Measurements from ENCODE around the gene PEX16.

PEX16 gene

GRCh38 chr11:45896422-45896984, 21.2 kb downstream of the PEX16 start:
- peak overlapping the region; percentile 62 for H3K27ac ChIP-seq

GRCh38 chr11:45895553-45896259, 22.0 kb downstream of the PEX16 start:
- no peaks in the 10 kb centered on the region for H3K9me3 ChIP-seq (ENCODE audit: control insufficient read depth, low read length)
- no peaks in the 10 kb centered on the region for H3K36me3 ChIP-seq (ENCODE audit: control insufficient read depth, insufficient read depth, low read length)
- no peak overlapping the region for H3K4me3 ChIP-seq (ENCODE audit: low read depth, low read length)
- no peaks in the 10 kb centered on the region for H3K27me3 ChIP-seq (ENCODE audit: control insufficient read depth, insufficient read depth, low read length)
- peaks cover 27% of the 10 kb centered on the region for H3K4me1 ChIP-seq
- no peak overlapping the region for H3K9ac ChIP-seq
- H3K79me2 ChIP-seq, result peaks cover 5% of the 10 kb centered on the region
- TF ChIP-seq CTCF (IDR thresholded peaks at IDR 0.05), result no peak
- H3K4me2 ChIP-seq (ENCODE audit: low read length), result no peak overlapping the region
- H3K27ac ChIP-seq, result peak overlapping the region; percentile 62
- H2AFZ ChIP-seq, result no peak overlapping the region

More at GRCh38 chr11:45896422-45896984, 21.2 kb downstream of the PEX16 start:
- no peak for TF ChIP-seq CTCF (IDR thresholded peaks at IDR 0.05)
- Histone ChIP-seq H3K4me3 (ENCODE audit: low read depth, low read length) (no peak overlapping the region), H3K9me3 (ENCODE audit: control insufficient read depth, low read length) (no peaks in the 10 kb centered on the region), H3K4me1 (peaks cover 27% of the 10 kb centered on the region), H2AFZ (no peak overlapping the region), H3K4me2 (ENCODE audit: low read length) (no peak overlapping the region), H3K27me3 (ENCODE audit: control insufficient read depth, insufficient read depth, low read length) (no peaks in the 10 kb centered on the region), H3K36me3 (ENCODE audit: control insufficient read depth, insufficient read depth, low read length) (no peaks in the 10 kb centered on the region), H3K9ac (no peak overlapping the region), H3K79me2 (peaks cover 5% of the 10 kb centered on the region)

GRCh38 chr11:45894555-45895247, 23.0 kb downstream of the PEX16 start:
- no peak for TF ChIP-seq CTCF (IDR thresholded peaks at IDR 0.05)
- Histone ChIP-seq H3K4me2 (ENCODE audit: low read length) (no peak overlapping the region), H3K27ac (no peak overlapping the region), H3K9ac (no peak overlapping the region), H3K9me3 (ENCODE audit: control insufficient read depth, low read length) (no peaks in the 10 kb centered on the region), H3K36me3 (ENCODE audit: control insufficient read depth, insufficient read depth, low read length) (no peaks in the 10 kb centered on the region), H3K79me2 (peaks cover 5% of the 10 kb centered on the region), H3K4me1 (peaks cover 27% of the 10 kb centered on the region), H3K27me3 (ENCODE audit: control insufficient read depth, insufficient read depth, low read length) (no peaks in the 10 kb centered on the region), H2AFZ (no peak overlapping the region), H3K4me3 (ENCODE audit: low read depth, low read length) (no peak overlapping the region)

GRCh38 chr11:45892856-45893255, 24.8 kb downstream of the PEX16 start:
- TF ChIP-seq CTCF (IDR thresholded peaks at IDR 0.05), result no peak
- H3K4me1 ChIP-seq, result peaks cover 17% of the 10 kb centered on the region
- H3K27me3 ChIP-seq (ENCODE audit: control insufficient read depth, insufficient read depth, low read length), result no peaks in the 10 kb centered on the region
- H3K4me3 ChIP-seq (ENCODE audit: low read depth, low read length), result no peak overlapping the region
- H3K9ac ChIP-seq, result no peak overlapping the region
- H3K36me3 ChIP-seq (ENCODE audit: control insufficient read depth, insufficient read depth, low read length), result no peaks in the 10 kb centered on the region
- H3K79me2 ChIP-seq, result no peaks in the 10 kb centered on the region
- H2AFZ ChIP-seq, result no peak overlapping the region
- H3K27ac ChIP-seq, result no peak overlapping the region
- H3K4me2 ChIP-seq (ENCODE audit: low read length), result no peak overlapping the region
- H3K9me3 ChIP-seq (ENCODE audit: control insufficient read depth, low read length), result no peaks in the 10 kb centered on the region

Measured in parathyroid adenoma (tissue), 2 donors.